Left kidney (tissue), 2 donors: ENCODE results near the gene CENPA. TPM values are rescaled to one million over a fixed set of nuclear protein-coding genes. Genes with fewer than 3 reads are reported as not detected.
A peak's percentile ranks its signal among the peaks of the same experiment; 100 is the strongest.
"Not testable (repeated sequence)": the region's sequence is repeated elsewhere in the genome, so short reads cannot be mapped to it uniquely, and the experiment has no call there.

Experiments used
- DNase-seq: peaks from one replicate; pipeline ENCODE4 v3.0.0-alpha.2; 2013
- polyA plus RNA-seq: library from polyadenylated mRNA; unstranded; fragments of 120-200 nt; gene quantifications from one replicate; pipeline ENCODE4 v1.2.1, GENCODE V29; 2013; ENCODE audit not compliant: insufficient read length

Gene CENPA
- polyA plus RNA-seq, 1 donor, result 20.7 TPM

GRCh38 chr2:26784570-26785234, 1.2 kb upstream of the CENPA start:
- DNase-seq, result no peak

- no peak for DNase-seq
Observed at GRCh38 chr2:26786207-26787028, 562 bp downstream of the CENPA start.

GRCh38 chr2:26792720-26793119, 6.9 kb downstream of the CENPA start:
- no peak for DNase-seq

GRCh38 chr2:26793518-26793917, 7.7 kb downstream of the CENPA start:
- no peak for DNase-seq

GRCh38 chr2:26795135-26795534, 9.3 kb downstream of the CENPA start:
- DNase-seq, result not testable (repeated sequence)

- no peak for DNase-seq
Observed at GRCh38 chr2:26801328-26801727, 15.5 kb downstream of the CENPA start.

- no peak for DNase-seq
Observed at GRCh38 chr2:26801796-26802195, 15.9 kb downstream of the CENPA start.

- DNase-seq, result no peak
Observed at GRCh38 chr2:26805241-26805676, 19.4 kb downstream of the CENPA start.

- DNase-seq, result peak; percentile 46
Observed at GRCh38 chr2:26807788-26808460, 22.1 kb downstream of the CENPA start.

- no peak for DNase-seq
Observed at GRCh38 chr2:26809211-26809610, 23.4 kb downstream of the CENPA start.

GRCh38 chr2:26809876-26810577, 24.2 kb downstream of the CENPA start:
- no peak for DNase-seq

- DNase-seq, result no peak
Observed at GRCh38 chr2:26811261-26811660, 25.4 kb downstream of the CENPA start.

- no peak for DNase-seq
Observed at GRCh38 chr2:26811791-26812694, 26.2 kb downstream of the CENPA start.

- DNase-seq, result no peak
Observed at GRCh38 chr2:26812731-26813130, 26.9 kb downstream of the CENPA start.

GRCh38 chr2:26814072-26814765, 28.4 kb downstream of the CENPA start:
- DNase-seq, result not testable (repeated sequence)

GRCh38 chr2:26816893-26817292, 31.0 kb downstream of the CENPA start:
- no peak for DNase-seq

GRCh38 chr2:26818255-26818654, 32.4 kb downstream of the CENPA start:
- DNase-seq, result no peak

GRCh38 chr2:26818972-26819371, 33.1 kb downstream of the CENPA start:
- DNase-seq, result no peak

- DNase-seq, result no peak
Observed at GRCh38 chr2:26820932-26821331, 35.1 kb downstream of the CENPA start.

- DNase-seq, result no peak
Observed at GRCh38 chr2:26822877-26823276, 37.0 kb downstream of the CENPA start.
